Measurements from ENCODE around the gene SCGB1A1.

The SCGB1A1 gene

DNA sequence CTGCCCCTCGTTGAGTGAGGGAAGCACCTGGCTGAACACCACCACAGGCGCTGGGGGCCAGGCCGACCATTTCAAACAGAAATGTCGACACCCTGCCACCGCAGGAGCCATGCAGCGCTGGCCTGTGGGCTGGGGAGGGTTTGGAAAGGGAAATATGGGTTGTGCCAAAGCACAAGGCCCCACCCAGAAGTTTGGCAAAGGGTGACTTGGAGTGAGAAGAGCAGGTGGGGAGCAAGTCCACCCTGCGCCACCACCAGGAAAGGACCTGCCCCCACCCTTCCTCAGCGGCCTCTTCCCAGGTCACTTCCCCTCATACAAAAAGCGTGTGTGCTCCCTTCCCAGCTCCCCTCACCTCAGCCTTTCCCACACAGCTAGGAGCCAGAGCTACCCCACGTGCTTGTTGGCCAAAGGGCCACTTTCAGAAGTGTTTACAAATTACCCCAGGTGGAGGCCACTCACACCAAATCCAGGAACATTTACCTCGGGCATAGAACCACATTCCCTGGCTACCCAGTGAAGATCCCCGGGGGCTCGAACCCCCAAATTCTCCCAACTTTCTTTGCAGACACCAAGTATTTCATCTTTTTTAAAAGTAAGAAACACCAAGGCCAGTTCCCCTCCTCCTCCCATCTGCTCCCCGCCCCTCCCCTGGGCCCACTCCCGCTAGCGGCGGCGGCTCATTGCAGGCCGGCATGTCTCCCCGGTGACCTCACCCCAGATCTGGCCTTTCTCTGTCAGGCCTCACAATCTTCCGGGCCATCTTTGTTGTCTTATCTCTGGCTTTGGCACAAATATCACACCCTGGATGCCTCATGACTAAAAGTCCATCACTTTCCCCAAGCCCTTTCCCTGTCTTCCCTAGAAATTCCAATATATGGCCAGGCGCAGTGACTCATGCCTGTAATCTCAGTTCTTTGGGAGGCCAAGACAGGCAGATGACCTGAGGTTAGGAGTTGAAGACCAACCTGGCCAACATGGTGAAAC is 20.5 kb upstream of the SCGB1A1 start:
- in situ Hi-C loops (cut with HindIII; ENCODE audit: low sequenced_read_pairs): no loop called here

DNA sequence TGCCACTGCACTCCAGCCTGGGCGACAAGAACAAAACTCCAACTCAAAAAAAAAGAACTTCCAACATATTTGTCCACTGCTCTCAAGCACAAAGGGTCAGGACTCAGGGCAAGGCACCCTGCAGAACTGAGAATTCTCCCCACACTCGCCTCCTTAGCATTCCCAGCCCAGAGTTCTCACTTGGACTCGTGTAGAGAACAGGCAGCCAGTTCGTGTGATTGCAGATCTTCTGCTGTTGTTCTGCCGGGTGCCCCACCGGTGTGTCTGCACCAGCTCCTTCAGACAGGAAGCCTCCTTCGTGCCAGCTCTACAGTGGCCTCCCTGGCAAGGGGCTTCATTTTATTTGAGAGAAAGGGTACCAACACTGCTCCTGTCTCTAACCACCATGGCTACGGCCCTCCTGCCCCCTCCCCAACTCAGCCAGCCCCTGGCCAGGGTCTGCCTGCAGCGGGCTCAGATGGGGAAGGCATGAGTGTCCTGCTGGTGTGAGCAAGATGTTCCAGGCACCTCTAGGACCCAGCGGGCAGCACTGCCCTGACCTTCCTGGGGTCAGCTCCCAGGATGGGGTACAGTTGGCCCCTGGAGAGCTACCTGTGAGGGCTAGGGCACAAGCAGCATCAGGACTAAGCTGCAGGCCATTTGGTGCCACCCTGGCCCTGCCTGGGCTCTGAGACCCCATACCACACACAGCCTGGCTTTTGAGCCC is 19.5 kb upstream of the SCGB1A1 start:
- in situ Hi-C loops (cut with HindIII; ENCODE audit: low sequenced_read_pairs): no loop called here

DNA sequence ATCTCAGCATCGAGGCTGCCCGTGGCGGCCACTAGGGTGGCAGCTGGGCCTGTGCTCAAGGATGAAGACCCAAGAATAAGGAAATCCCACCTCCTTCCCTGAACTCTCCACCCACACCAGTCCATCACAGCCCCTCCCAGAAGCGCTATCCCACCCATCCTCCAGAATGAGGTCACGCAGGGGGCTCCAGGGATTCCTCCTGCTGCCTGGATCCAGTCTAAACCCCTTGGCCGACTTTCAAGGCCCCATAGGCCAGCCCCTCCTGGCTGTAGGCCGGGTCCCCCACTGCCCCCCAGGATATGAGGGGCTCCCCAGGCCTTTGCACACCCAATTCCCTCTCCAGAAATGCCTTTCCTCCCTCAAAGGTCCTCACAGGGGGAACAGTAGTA is 19.0 kb upstream of the SCGB1A1 start:
- in situ Hi-C loops (cut with HindIII; ENCODE audit: low sequenced_read_pairs): no loop called here

DNA sequence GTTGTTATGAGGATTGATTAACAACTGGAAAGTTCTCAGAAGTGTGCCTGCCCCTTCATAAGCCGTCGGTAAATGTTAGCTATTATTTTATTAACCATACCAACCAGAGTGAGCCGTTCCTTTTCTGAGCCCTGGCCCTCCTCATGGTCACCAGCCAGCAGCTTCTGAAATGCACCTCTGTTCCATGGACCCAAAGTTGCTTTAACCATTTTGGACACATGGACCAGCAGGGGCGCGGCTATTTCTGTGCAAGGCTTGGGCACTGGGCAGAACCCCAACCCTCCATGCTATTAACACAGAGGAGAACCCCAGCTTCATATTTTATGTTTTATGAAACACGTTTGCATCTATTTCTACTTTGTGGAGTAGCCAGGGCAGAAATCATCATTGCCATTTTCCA is 18.6 kb upstream of the SCGB1A1 start:
- in situ Hi-C loops (cut with HindIII; ENCODE audit: low sequenced_read_pairs): no loop called here

DNA sequence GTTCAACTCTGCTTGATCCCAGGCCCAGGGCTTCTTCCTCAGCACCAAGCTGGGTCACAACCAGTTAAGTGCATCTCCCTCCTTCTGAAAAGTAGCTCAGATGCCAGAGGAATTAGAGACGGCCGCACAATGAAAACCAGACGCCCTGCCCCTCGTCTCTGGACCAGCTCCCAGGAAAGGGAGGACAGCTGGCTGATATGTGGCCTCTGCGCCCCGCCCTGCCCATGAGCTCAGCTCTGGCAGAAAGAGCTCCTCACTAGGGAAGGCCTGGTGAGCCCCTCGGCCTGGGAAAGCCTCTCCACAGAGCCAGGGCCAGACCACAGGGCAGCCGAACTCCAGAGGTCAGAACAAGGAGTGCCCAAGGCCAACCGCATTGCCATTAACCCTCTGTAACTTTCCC is 18.1 kb upstream of the SCGB1A1 start:
- in situ Hi-C loops (cut with HindIII; ENCODE audit: low sequenced_read_pairs): no loop called here

DNA sequence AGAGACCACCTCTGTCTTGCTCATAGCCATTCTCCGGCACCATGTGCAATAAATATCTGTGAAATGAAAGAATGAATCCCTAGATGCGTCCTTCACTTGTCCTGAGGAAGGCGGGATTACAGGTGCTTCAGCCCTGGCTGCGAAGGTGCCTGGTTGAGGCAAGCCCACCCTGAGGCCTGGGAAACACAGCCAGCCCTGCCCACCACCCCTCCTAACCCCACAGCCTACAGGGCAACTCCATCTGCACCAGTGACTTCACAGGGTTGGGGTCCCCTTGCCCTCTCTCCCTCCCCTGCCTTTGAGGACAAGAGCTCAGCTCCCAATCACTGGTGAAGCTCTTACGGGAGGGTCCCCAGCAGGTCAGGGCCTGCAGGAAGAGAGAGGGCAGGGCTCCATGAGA is 17.5 kb upstream of the SCGB1A1 start:
- in situ Hi-C loops (cut with HindIII; ENCODE audit: low sequenced_read_pairs): no loop called here

DNA sequence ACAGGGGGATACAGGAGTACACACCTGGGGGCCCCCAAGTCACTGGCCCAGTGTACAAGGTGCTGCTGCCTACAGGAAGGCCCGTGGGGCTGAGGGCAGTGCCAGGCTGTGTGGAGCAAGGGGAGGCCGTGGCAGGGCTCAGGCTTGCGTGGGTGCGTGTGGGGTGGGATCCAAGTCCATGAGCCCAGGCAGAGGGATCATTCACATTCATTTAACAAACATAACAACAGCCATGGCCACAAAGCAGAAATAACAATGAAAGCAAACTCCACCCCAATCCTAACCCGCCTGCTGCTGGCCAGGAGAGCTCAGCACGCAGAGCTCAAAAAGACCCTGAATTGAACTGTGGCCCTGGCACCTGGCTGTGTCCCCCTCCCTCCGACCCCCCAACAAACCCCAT is 17.0 kb upstream of the SCGB1A1 start:
- in situ Hi-C loops (cut with HindIII; ENCODE audit: low sequenced_read_pairs): no loop called here

DNA sequence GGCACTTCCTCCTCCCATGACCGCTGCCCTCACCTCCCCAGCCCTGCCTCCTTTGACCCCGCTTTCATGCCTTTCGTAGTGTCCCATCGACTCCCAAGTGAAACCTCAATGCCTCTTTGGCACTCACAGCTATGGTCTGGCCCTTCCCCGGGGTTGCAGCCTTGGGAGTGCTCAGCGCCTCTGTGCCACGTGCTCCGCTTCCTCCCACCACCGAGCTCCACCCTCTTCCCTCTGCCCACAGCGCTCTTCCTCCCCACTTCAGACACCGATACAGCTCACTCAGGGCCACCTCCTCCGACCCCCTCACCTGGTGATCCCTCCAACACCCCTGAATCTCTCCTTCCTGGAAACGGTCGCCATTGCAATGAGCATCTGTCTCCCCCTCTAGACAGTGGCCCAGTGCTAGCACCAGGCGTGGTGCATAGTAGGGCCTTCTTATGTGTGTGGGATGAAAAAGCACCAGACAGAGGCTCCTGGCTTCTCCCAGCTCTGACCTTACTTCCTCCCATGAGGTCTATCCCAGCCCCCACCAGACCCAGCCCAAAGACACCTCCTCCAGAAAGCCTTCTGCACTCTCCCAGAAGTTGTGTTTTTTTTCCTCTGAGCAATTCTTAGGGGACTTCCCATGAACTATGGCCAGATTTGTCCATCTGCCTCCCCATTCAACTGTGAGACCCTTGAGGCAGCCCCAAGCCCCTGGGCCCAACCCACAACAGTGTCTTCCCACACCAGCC is 16.4 kb upstream of the SCGB1A1 start:
- in situ Hi-C loops (cut with HindIII; ENCODE audit: low sequenced_read_pairs): no loop called here

DNA sequence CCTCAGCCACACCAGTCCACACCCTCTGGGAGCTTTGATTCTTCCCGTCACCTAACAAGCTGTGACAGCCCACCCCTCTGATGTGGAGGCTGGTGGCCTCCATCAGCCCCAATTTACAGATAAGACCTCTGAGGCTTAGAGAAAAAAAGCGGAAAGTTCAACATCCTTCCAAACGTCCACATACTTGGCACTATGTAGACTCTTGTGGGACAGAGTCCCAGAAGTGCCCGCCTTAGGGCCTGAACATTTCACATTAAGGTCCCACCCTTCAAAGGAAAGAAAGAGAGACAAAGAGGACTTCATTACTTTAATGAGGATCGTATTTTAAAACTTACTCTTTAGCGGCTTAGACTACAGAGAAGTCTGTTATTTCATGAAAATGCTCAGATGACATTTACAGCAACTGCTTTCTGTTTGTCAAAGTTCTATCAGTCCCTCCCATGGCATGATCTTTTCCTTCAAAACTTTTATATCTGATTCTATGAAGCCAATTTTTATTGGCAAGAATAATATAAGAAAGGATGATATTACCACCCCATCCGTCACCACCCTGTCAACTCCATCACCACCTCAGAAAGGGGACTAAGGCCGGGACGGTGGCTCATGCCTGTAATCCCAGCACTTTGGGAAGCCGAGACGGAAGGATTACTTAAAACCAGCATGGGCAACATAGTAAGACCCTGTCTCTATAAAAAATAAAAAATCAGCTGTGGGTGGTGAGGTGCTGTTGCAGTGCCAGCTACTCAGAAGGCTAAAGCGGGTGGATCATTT is 15.7 kb upstream of the SCGB1A1 start:
- in situ Hi-C loops (cut with HindIII; ENCODE audit: low sequenced_read_pairs): no loop called here

DNA sequence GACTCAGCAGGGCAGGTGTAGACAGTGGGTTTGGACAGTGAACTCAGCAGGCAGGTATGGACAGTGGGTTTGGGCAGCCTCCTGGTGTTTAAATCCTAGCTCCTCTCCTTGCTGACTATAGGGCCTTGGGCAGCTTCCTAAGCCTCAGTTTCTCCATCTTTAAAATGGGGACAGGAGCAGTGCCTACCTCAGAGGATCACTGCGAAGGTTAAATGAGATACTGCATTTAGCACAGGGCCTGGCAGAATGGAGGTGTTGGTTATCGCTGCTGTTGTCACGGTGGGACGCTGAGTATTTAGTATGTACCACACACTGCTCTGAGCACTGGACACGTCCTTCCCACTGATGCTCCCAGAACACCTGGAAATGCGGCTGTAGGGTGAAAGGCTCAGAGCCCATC is 14.4 kb upstream of the SCGB1A1 start:
- in situ Hi-C loops (cut with HindIII; ENCODE audit: low sequenced_read_pairs): no loop called here

DNA sequence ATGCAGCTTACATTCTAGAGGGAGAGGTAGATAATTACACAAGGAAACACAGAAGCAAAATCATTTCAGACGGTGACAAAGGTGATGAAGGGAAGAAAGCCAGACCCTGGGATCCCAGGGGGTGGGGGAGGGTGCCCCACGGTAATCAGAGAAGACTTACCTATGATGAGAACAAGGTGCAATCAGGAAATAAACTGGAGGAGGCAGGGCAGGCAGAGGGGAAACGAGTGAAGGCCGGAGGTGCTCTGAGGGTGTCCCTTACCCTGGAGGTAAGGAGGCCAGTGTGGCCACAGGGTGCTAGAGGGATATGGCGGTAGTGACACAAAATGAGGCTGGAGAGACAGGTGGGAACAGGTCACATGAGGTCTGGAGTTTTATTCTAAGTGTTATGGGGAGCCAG is 13.9 kb upstream of the SCGB1A1 start:
- in situ Hi-C loops (cut with HindIII; ENCODE audit: low sequenced_read_pairs): no loop called here

DNA sequence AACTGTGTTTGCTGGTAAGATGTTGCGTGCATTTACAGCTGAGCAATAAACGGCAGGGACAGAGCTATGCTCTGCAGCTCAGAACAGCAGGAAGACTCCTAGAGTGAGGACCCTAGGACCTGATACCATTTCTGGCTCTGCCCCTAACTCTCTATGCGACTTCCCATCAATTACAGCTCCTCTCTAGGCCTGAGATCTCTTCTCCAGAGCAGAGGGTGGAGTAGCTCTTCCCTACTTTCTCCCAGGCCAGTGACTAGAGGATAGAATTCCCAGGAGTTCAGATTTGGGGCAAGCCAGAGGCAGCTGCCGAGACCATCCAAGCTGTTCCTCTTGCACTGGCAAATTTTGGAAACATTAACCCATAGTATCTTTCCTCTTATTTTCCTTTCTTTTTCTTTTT is 12.8 kb upstream of the SCGB1A1 start:
- in situ Hi-C loops (cut with HindIII; ENCODE audit: low sequenced_read_pairs): no loop called here

DNA sequence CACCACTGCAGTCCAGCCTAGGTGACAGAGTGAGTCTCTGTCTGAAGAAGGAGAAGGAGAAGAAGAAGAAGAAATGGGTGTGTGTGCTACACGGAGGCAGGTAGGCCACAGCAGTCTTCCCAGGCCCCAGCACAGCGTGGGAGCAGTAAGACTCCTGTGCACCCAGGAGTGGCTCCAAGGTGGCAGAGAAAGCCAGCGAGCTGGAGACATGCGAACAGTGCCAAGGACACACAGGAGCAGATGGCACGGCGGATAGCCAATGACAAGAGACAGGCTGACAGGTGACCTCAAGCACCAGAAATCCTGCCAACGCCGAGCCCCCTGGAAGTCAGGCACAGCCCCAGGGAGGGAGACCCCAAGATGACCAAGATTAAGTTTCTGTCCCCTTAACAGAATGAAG is 9.0 kb upstream of the SCGB1A1 start:
- in situ Hi-C loops (cut with HindIII; ENCODE audit: low sequenced_read_pairs): no loop called here

DNA sequence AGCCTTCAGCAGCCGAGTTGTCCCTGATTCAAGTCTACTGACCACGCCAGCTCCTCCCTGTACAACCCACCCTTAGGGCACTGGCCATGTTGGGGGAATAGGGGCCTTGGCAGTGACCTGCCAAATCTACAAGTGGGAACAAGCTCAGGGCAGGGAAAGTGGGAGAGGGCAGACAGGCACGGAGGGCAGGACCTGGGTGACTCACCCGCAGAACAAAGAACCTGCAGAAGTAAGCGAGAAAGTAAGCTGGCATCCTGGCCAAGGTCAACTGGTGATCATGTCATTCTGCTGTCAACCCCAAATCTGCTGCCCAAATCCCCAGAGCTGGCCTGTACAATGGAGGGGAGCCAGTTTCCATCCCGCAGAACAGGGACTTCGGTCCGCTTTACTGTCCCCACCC is 7.9 kb upstream of the SCGB1A1 start:
- in situ Hi-C loops (cut with HindIII; ENCODE audit: low sequenced_read_pairs): no loop called here

DNA sequence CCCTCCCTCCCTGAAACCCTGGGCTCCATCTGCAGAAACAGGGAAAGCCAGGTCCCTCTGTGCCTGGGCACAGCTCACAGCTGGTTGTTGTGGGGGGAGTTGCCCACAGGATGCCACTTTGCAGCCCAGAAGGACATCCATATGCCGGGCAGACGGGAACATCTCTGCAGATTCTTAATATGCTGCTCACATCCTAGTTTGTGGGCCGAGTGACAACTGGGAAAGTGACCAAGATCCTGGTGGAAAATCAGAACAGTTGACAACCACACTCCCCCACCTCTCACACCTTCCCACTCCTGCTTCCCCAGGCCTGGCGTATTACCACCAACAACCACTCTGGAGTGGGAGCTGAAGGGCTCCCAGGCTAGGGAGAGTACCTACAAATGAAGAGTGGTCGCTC is 7.3 kb upstream of the SCGB1A1 start:
- in situ Hi-C loops (cut with HindIII; ENCODE audit: low sequenced_read_pairs): no loop called here

DNA sequence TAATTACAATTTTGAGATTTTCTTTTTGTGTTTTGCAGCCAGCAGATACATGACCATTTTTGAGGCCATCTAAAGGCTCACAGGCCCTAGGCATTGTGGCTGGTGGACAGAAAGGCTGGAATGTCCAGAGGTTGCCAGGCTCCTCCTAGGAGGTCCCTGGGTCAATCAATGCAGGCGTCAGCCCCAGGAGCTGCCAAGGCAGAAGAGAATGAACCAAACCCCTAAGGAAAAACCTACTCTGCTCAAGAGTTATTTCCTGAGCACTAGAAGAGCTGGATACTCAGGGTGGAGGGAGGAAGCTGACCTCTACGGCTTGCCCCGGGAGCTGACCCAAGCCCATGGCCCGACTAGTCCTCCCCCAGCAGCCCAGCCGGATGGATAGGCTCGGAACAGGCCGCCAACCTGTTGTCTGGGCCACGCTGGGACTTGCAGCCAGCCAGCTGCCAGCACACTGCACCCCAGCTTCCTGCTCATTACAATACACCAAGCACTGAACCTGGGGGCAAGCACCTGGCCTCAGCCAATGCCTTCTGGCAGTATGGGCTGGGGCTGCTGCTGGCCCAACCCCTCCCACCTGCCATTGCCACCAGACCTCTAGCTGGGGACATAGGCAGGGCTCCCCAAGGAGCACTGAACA is 5.7 kb upstream of the SCGB1A1 start:
- in situ Hi-C loops (cut with HindIII; ENCODE audit: low sequenced_read_pairs): no loop called here

DNA sequence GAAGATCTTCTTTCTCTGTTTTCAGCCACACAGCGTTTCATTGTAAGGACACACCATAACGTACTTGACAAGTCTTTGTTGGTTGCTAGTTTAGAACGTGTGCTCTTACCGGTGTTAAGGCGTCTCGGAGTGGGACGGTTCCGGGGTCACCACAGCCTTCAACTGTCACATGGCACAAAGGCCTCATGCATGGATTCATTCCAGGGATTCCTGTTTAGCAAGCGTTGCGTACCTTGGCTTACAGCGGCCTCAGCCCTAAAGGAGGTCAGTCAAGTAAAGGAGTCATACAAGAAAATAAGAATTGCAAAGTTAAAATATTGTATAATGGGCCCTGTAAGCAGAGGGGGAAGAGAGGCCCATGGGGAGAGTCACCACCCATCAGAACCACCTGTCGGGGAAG is 2.2 kb upstream of the SCGB1A1 start:
- in situ Hi-C loops (cut with HindIII; ENCODE audit: low sequenced_read_pairs): no loop called here

DNA sequence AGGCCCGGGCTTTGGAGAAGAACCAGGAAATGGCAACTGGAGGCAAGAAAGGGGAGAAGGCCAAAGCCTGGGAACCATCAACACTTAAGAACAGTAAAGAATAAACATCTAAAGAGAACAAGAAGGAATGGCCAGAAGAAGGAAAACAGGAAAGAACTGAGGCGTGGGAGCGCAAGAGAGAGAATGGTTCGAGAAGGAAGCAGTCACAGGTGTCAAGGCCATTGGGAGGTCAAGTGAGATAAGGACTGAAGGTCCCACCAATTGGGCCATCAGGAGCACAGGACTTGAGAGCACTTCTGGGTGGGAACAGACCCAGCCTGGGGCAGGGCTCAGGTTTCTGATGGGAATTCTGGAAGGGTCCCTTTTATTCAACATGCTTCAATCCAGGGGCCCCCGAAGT is 697 bp upstream of the SCGB1A1 start:
- in situ Hi-C loops (cut with HindIII; ENCODE audit: low sequenced_read_pairs): no loop called here

DNA sequence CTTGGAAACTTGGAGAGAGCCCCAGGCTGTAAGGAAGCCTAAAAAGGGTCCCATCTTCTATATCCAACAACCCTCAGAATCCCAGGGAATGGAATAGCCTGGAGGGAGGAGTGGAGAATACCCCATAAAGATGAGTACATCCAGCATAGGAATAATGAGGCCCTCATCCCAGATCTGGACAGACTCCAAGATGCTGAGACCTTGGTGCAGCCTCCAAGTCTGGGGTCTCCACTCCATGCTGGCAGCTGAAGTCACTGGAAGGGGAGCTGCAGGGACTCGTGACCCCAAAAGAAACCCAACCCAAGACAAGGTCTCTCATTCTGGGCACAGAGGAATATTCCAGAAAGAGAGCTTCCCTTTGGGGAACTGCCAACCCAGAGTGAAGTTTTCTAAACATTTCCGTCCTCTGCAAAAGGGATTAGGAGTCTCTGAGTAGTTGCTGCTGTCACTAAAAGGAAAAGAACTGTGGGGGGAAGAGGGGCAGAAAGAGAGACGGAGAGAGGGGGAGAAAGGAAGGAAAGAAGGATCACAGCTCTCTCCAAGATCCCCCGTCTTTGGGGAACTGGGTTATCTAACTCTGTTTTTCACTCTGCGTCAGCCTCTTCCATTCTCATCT is 589 bp downstream of the SCGB1A1 start:
- in situ Hi-C loops (cut with HindIII; ENCODE audit: low sequenced_read_pairs): no loop called here

DNA sequence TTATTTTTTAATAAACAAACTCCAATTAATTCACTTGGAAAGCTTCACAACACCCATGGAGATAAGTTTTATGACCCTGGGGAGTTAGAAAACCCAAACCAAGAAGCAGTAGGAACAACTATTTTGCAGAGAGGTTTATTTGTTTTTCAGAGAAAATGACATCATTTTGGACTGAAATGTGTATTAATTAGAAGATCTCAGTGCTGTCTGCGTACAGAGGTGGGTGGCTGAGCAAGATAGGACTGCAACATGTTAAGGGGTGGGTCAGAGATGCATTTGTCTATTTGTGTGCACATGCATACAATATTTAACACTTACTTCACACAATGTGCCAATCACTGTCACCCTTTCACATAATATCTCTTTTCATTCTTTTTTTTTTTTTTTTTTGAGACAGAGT is 1.1 kb downstream of the SCGB1A1 start:
- in situ Hi-C loops (cut with HindIII; ENCODE audit: low sequenced_read_pairs): loop anchor here (10.0 kb wide), 1 partner anchor 215 kb away; no protein-coding TSS in a partner anchor
